Muscle of leg (tissue), 11 donors: ENCODE data around the gene SLC13A5. TPM values are rescaled to one million over a fixed set of nuclear protein-coding genes. Genes with fewer than 3 reads are reported as not detected.
"Not testable (repeated sequence)": the region's sequence is repeated elsewhere in the genome, so short reads cannot be mapped to it uniquely, and the experiment has no call there.

Experiments used
- DNase-seq: peaks from one replicate; pipeline ENCODE4 v3.0.0; 2013
- H3K27ac ChIP-seq: one replicate; pipeline ENCODE4 v1.5.1; 2013; ENCODE audit warnings: mild to moderate bottlenecking, low read length, control low read depth
- H3K27me3 ChIP-seq: one replicate; pipeline ENCODE4 v1.6.1; 2013; ENCODE audit warnings: low read length; ENCODE audit not compliant: control insufficient read depth, insufficient read depth
- H3K36me3 ChIP-seq: one replicate; pipeline ENCODE4 v1.6.1; 2013; ENCODE audit warnings: low read length; ENCODE audit not compliant: control insufficient read depth, insufficient read depth
- H3K4me1 ChIP-seq: one replicate; pipeline ENCODE4 v1.6.1; 2013; ENCODE audit warnings: low read length; ENCODE audit not compliant: control insufficient read depth, insufficient read depth
- H3K4me3 ChIP-seq: one replicate; pipeline ENCODE4 v1.5.1; 2013; ENCODE audit warnings: low read length, control low read depth
- H3K9me3 ChIP-seq: replicated peaks from 2 replicates; pipeline ENCODE4 v1.6.1; 2013; ENCODE audit warnings: low read depth, low read length; ENCODE audit not compliant: control insufficient read depth
- WGBS: methylation state at CpG from one replicate; pipeline ENCODE4 v1.1.5; 2013; ENCODE audit warnings: missing lambda C conversion rate; ENCODE audit not compliant: insufficient coverage; 5-methylcytosine and 5-hydroxymethylcytosine counted together
- polyA plus RNA-seq, 8 donors: library from polyadenylated mRNA; unstranded; fragments of 120-200 nt; gene quantifications; one replicate each; pipeline versions ENCODE4 v1.2.1 to v1.2.3, GENCODE V29; 2013; ENCODE audit warnings: inconsistent platforms in 1 of 8, low replicate concordance in 1 of 8; ENCODE audit not compliant: insufficient read length in 8 of 8, insufficient read depth in 1 of 8
- total RNA-seq: library from RNA; stranded (reverse); fragments of 120-200 nt; gene quantifications from one replicate; pipeline ENCODE4 v1.2.4, GENCODE V29; 2013

Gene SLC13A5
- total and polyA plus RNA-seq, 9 donors, result 0.04 to 0.64 (median 0.13) TPM

DNA sequence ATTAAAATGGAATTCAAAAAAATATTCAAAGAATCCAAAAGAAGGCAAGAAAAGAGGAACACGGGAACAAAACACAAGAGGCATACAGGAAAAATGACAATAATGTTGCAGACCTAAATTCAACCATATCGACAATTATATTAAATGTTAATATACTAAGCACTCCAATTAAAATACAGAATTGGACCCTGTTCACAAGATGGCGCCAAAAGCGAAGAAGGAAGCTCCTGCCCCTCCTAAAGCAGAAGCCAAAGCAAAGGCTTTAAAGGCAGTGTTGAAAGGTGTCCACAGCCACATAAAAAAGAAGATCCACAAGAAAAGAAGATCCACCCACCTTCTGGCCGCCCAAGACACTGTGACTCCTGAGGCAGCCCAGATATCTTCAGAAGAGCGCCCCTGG lies 36.4 kb upstream of the SLC13A5 start:
- H3K4me3 ChIP-seq, result no peak overlapping the region

DNA sequence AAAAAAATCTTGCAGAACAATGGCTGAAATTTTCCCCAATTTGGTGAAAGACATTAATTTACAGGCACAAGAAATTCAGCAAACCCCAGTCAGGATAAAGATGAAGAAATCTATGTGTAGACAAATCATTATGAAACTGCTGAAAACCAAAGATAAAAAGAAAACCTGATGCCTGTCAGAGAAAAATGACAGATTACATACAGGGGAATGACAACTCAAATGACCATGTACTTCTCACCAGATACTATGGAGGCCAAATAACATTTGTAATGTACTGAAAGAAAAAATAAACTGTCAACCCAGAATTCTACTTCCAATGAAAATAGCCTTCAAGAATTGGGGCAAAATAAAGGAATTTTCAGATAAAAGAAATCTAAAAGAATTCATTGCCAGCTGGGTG lies 35.4 kb upstream of the SLC13A5 start:
- Histone ChIP-seq H3K4me3 (no peak overlapping the region), H3K27ac (no peak overlapping the region), H3K27me3 (no peaks in the 10 kb centered on the region), H3K4me1 (peaks cover 11% of the 10 kb centered on the region), H3K36me3 (no peaks in the 10 kb centered on the region), H3K9me3 (no peaks in the 10 kb centered on the region)
- DNase-seq, result no peak

More for the DNA sequence above, 36.4 kb upstream of the SLC13A5 start:
- no peak for DNase-seq
- WGBS, result 100% methylated on average over 1 of the region's 6 CpGs
- Histone ChIP-seq H3K4me1 (peaks cover 13% of the 10 kb centered on the region), H3K27ac (no peak overlapping the region), H3K9me3 (no peaks in the 10 kb centered on the region), H3K27me3 (no peaks in the 10 kb centered on the region), H3K36me3 (no peaks in the 10 kb centered on the region)

DNA sequence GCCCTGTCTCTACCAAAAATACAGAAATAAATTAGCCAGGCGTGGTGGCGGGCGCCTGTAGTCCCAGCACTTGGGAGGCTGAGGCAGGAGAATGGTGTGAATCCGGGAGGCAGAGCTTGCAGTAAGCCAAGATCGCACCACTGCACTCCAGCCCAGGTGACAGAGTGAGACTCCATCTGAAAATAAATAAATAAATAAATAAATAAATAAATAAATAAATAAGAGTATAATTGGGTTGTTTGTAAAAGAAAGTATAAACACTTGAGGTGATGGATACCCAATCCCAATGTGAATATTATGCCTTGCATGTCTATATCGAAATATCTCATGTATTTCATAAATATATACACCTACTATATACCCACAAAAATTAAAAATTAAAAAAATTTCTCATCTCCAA lies 33.5 kb upstream of the SLC13A5 start:
- not testable (repeated sequence) for H3K27me3 ChIP-seq, H3K4me3 ChIP-seq, H3K9me3 ChIP-seq, H3K4me1 ChIP-seq, H3K27ac ChIP-seq, H3K36me3 ChIP-seq, DNase-seq
- 93% methylated on average over 3 of the region's 6 CpGs for WGBS

DNA sequence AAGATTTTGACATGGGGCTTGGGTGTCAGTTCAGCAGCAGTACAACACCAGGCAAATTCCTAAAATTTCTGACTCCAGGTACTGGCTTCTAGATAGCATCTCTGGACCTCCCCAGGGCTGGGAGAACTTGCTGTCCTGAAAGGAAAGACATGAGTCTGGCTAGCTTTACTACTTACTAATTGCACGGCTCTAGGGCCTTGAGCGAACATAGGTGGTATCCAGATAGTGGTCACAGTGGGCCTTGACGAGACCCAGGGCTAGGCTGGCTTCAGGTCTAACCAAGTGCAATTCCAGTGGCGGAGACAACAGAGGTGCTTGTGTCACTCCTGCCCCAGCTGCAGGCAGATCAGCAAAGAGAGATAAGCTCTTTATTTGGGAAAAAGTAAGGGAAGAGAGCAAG lies 16.4 kb upstream of the SLC13A5 start:
- Histone ChIP-seq H3K36me3 (no peaks in the 10 kb centered on the region), H3K27me3 (peaks cover 2% of the 10 kb centered on the region), H3K9me3 (no peaks in the 10 kb centered on the region), H3K27ac (no peak overlapping the region), H3K4me3 (no peak overlapping the region), H3K4me1 (no peaks in the 10 kb centered on the region)
- DNase-seq, result no peak
- 100% methylated on average over 2 of the region's 4 CpGs for WGBS

DNA sequence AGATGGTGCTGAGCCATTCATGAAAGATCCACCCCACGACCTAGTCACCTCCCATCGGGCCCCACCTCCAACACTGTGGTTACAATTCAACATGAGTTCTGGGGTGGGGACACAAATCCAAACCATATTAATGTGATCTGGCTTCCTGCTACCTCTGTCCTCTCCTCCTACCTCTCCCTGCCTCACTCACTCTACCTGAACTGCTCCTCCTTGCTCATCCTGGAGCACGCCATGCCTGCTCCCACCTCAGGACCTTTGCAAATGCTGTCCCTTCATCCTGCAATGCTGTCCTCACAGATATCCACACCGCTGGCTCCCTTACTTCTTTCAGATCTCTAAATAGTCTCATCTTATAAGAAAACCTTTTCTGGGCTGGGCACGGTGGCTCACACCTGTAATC lies 10.8 kb upstream of the SLC13A5 start:
- H3K4me3 ChIP-seq, result no peak overlapping the region
- WGBS, result 80% methylated on average over 5 of the region's 5 CpGs

DNA sequence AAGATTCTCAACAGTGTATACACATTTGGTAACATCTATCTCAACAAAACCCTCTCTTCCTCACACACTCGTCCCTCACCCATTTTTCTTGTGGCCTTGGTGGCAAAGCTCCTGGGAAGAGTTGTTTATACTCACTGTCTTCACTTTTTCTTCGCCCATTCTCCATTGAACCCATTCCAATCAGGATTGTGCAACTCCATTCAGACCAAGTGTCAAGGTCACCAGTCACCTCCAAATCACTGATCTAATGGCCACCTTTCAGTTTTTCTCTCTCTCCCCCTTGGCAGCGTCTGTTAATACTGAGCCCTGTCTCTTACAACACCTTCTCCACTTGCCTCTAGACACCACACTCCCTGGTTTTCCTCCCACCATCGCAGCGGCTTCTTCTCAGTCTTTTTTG lies 8.6 kb upstream of the SLC13A5 start:
- Histone ChIP-seq H3K4me1 (no peaks in the 10 kb centered on the region), H3K27me3 (peaks cover 7% of the 10 kb centered on the region), H3K4me3 (no peak overlapping the region), H3K36me3 (no peaks in the 10 kb centered on the region), H3K9me3 (no peaks in the 10 kb centered on the region), H3K27ac (no peak overlapping the region)
- DNase-seq, result no peak
- 70% methylated on average over 4 of the region's 5 CpGs for WGBS

More for the DNA sequence above, 10.8 kb upstream of the SLC13A5 start:
- DNase-seq, result no peak
- Histone ChIP-seq H3K36me3 (no peaks in the 10 kb centered on the region), H3K27me3 (peaks cover 9% of the 10 kb centered on the region), H3K9me3 (no peaks in the 10 kb centered on the region), H3K4me1 (no peaks in the 10 kb centered on the region), H3K27ac (no peak overlapping the region)

DNA sequence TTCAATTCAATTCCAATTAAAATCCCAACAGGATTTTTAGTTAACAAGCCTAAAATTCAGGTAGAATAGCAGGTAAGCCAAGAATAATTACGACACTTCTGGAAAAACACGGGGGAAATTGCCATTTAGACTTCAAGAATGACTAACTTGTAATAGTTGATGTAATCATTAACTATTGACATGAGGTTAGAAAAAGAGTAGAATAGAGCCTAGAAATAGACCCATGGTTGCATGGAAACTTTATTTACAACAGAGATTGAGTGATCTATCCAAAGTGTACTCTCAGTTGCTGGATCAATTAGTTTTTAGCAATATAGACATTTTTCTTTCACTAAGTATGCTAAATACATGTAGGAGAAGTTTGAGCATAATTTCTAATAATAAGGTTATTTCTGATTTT lies 3.6 kb upstream of the SLC13A5 start:
- WGBS, result no CpG with 5 or more reads among the region's 2 CpGs
- Histone ChIP-seq H3K27ac (no peak overlapping the region), H3K4me3 (no peak overlapping the region), H3K9me3 (no peaks in the 10 kb centered on the region), H3K27me3 (peaks cover 32% of the 10 kb centered on the region), H3K36me3 (no peaks in the 10 kb centered on the region), H3K4me1 (peaks cover 5% of the 10 kb centered on the region)
- DNase-seq, result no peak

DNA sequence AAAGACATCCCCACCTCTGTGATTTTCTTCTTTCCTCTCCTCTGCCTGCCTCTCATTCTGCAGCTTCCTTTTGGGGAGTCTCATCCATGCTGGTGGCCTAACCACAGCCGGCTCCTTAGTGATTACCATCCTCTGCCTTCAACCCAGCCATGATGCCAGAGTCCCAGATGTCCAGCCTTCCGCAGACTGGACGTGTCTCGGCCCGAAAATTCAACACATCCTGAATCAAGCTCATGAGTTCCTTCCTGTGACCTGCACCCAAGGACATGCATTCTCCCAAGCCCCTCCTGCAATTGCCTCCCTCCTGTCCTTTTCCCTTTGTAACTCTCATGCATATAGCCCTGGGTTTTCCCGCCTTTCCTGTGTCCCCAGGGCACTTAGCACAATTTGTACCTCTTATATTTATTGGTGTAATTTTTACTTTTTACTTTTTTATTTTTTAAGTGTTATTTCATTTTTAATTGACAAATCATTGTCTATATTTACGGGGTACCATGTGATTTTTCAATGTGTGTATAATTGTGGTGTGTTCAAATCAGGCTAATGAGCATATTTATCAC lies 1.2 kb upstream of the SLC13A5 start:
- WGBS, result 42% methylated on average over 5 of the region's 7 CpGs
- Histone ChIP-seq H3K9me3 (no peaks in the 10 kb centered on the region), H3K4me3 (no peak overlapping the region), H3K36me3 (no peaks in the 10 kb centered on the region), H3K27me3 (peaks cover 45% of the 10 kb centered on the region), H3K27ac (no peak overlapping the region), H3K4me1 (peaks cover 5% of the 10 kb centered on the region)
- DNase-seq, result no peak

DNA sequence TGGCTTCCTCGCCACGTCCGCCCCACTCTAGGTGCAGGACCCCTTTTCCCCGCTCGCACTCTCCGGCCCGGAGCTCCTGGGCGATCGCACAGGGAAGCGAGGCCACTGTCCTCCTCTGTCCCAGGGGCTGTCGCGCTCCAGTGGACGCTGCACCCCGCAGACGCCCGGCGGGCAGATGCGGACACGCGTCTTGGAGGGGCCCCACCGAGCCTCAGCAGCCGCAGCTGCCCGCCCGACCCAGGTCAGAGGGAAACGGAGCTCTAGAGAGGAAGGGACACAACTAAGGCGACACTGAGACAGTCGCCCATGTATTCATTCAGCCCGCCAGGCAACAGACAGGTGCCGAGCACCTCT lies 726 bp upstream of the SLC13A5 start:
- Histone ChIP-seq H3K27ac (no peak overlapping the region), H3K36me3 (no peaks in the 10 kb centered on the region), H3K27me3 (peaks cover 45% of the 10 kb centered on the region), H3K4me3 (no peak overlapping the region), H3K9me3 (no peaks in the 10 kb centered on the region), H3K4me1 (peaks cover 5% of the 10 kb centered on the region)
- 4% methylated on average over 29 of the region's 29 CpGs for WGBS
- no peak for DNase-seq

DNA sequence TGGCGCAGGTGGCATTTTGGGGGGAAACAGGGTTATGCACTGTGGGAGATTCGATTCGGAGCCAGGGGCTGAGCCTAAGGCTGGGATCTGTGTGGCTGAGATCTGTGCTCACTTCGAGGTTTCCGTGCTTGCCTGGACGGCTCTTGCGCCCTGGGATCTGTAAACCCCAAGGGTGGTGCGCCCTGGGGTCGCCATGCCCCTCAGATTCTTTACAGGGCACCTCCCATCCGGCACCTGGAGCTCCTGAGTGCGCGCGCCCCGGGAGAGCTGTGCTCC lies 377 bp downstream of the SLC13A5 start:
- WGBS, result 14% methylated on average over 12 of the region's 14 CpGs
- no peaks in the 10 kb centered on the region for H3K9me3 ChIP-seq
- peaks cover 5% of the 10 kb centered on the region for H3K4me1 ChIP-seq
- H3K36me3 ChIP-seq, result no peaks in the 10 kb centered on the region
- H3K27ac ChIP-seq, result no peak overlapping the region
- H3K4me3 ChIP-seq, result no peak overlapping the region
- peaks cover 46% of the 10 kb centered on the region for H3K27me3 ChIP-seq
- no peak for DNase-seq

DNA sequence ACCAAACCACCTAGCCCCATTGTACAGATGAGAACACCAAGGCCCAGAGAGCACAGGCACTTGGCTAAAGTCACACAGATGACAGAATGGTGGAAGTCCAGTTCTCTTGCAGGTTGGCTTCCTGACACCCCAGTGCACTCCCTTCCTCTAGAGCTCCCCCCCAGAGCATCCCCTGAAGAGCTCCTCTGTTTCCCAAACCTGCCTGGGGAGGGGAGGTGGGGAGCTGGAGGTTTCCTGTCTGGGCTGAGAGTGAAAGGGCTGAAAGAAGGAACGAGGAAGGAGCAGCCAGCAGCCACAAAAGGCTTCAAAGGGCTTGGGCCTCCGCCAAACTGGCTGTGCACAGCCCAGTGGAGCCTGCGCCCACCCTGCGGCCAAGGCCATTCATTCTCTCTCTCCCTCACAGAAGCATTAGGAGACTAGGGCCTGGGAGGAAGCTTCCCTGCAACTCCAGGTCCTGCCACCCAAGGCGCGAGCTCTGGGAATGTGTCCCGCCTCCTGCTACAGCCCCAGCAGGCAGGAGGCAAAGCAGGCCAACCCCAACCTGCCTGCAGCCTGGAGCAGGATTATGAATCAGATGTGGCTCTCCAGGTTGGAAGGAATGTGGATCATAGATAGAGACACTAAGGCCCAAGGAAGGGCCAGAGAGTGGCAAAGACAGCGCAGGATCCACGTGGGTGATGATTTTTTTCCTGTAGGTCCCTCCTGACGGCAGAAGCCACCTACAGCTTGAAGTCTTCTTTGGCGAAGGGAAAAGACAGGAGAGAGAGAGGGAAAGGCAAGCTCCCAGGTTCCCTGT lies 913 bp downstream of the SLC13A5 start:
- DNase-seq, result no peak
- H3K36me3 ChIP-seq, result no peaks in the 10 kb centered on the region
- peaks cover 5% of the 10 kb centered on the region for H3K4me1 ChIP-seq
- no peaks in the 10 kb centered on the region for H3K9me3 ChIP-seq
- WGBS, result 25% methylated on average over 10 of the region's 11 CpGs
- H3K27me3 ChIP-seq, result peaks cover 46% of the 10 kb centered on the region
- H3K27ac ChIP-seq, result no peak overlapping the region
- no peak overlapping the region for H3K4me3 ChIP-seq
